AG04450 (cell line): ENCODE data around the gene MOCS1. TPM values are rescaled to one million over a fixed set of nuclear protein-coding genes. Genes with fewer than 3 reads are reported as not detected.

Experiments
- CTCF ChIA-PET: fragments of 300-600, 350-600 bp; formaldehyde crosslinking; extraction: SDS; loops from one replicate; lab custom pipeline; 2022; ENCODE audit warnings: antibody characterized with exemption, inconsistent platforms; lab: Charles Lee
- POLR2A ChIA-PET: fragments of 350-600 bp; formaldehyde crosslinking; extraction: SDS; loops from one replicate; lab custom pipeline; 2021; ENCODE audit warnings: antibody characterized with exemption, inconsistent platforms; lab: Yijun Ruan, JAX
- DNase-seq: peaks from one replicate; pipeline ENCODE4 v3.0.0-alpha.2; 2011; ENCODE audit warnings: low read depth, low spot score
- H3K27ac ChIP-seq: one replicate; pipeline ENCODE4 v1.5.1; 2012; ENCODE audit warnings: low read depth, low read length, control low read depth
- H3K27me3 ChIP-seq: one replicate; pipeline ENCODE4 v1.6.0; 2012; ENCODE audit warnings: low read length; ENCODE audit not compliant: control insufficient read depth, insufficient read depth
- H3K4me3 ChIP-seq: 2 replicates; pipeline ENCODE4 v1.5.1; 2011; ENCODE audit warnings: mild to moderate bottlenecking, low read depth, low read length, control low read depth
- H3K9me3 ChIP-seq: 2 replicates; pipeline ENCODE4 v1.5.1; 2012; ENCODE audit warnings: low read length; ENCODE audit not compliant: control insufficient read depth, insufficient read depth
- polyA plus RNA-seq: library from polyadenylated mRNA; depleted of rRNA; stranded (reverse); fragments of >200 nt; gene quantifications from 2 replicates; pipeline ENCODE4 v1.2.3, GENCODE V29; 2011
- TF ChIP-seq, protein P1 (sequence below): IDR thresholded peaks from 2 replicates; pipeline ENCODE4 v1.5.1; 2011; ENCODE audit warnings: low read depth, low read length, control low read depth, inconsistent platforms

MOCS1 gene
- polyA plus RNA-seq, 1 experiment: 6.1 TPM

DNA sequence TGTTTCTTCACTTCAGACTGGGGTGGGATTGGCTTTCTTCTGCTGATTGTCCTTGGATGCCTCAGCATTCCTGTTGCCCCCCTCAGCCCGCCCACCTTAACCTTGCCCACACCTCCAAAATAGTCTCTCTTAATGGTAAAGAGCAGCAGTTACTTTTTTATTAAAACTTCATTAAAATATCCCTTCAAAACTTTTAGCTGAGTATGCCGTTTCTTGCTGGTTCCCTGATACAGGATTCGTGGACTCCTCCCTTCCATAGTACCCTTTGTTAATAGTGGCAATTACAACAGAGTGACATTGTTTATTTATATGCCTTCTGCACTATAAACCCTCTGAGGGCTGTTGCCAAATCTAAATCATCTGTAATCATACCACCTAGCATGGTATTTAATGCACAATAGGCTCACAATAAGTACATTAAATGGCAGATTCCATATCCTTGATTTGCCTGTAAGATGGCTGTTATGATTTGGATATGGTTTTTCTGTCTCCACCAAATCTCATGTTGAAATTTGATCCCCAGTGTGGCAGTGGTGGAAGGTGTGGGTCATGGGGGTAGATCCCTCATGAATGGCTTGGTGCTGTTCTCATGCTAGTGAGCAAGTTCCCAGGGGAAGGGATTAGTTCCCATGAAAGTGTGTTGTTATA, 3.5 kb upstream of the MOCS1 start:
- TF ChIP-seq, protein P1, sequence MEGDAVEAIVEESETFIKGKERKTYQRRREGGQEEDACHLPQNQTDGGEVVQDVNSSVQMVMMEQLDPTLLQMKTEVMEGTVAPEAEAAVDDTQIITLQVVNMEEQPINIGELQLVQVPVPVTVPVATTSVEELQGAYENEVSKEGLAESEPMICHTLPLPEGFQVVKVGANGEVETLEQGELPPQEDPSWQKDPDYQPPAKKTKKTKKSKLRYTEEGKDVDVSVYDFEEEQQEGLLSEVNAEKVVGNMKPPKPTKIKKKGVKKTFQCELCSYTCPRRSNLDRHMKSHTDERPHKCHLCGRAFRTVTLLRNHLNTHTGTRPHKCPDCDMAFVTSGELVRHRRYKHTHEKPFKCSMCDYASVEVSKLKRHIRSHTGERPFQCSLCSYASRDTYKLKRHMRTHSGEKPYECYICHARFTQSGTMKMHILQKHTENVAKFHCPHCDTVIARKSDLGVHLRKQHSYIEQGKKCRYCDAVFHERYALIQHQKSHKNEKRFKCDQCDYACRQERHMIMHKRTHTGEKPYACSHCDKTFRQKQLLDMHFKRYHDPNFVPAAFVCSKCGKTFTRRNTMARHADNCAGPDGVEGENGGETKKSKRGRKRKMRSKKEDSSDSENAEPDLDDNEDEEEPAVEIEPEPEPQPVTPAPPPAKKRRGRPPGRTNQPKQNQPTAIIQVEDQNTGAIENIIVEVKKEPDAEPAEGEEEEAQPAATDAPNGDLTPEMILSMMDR: no peak
- H3K27ac ChIP-seq: no peak overlapping the region
- ChIA-PET POLR2A (no interaction called here), CTCF (interaction anchor here (1.1 kb wide), 1 partner anchor 72 kb away, joined by 3 read pairs; no protein-coding TSS in a partner anchor)
- DNase-seq: no peak
- peaks cover 4% of the 10 kb centered on the region for H3K27me3 ChIP-seq
- H3K4me3 ChIP-seq: no peak overlapping the region
- H3K9me3 ChIP-seq: no peaks in the 10 kb centered on the region

DNA sequence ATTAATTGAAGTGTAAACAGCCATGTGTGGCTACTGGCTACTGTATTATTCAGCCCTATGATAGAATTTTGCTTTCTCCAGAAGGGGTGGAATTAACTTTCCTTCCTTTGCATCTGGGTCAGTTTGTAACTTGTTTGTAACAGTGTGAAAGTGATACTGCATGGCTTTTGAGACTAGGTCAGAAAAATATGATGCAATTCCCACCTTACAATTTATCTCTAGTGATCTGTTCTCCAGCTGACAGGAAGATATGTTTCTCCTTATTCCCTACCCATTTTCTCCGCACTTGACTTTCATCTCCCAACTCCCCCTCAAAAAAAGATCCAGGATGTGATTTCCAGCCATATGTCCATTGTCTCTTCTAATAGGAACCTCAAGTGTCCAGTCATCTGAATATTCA, 2.6 kb upstream of the MOCS1 start:
- POLR2A ChIA-PET: no interaction called here
- peaks cover 4% of the 10 kb centered on the region for H3K27me3 ChIP-seq
- TF ChIP-seq, protein P1: no peak
- H3K4me3 ChIP-seq: no peak overlapping the region
- CTCF ChIA-PET: no interaction called here
- no peak overlapping the region for H3K27ac ChIP-seq
- no peak for DNase-seq
- no peaks in the 10 kb centered on the region for H3K9me3 ChIP-seq

DNA sequence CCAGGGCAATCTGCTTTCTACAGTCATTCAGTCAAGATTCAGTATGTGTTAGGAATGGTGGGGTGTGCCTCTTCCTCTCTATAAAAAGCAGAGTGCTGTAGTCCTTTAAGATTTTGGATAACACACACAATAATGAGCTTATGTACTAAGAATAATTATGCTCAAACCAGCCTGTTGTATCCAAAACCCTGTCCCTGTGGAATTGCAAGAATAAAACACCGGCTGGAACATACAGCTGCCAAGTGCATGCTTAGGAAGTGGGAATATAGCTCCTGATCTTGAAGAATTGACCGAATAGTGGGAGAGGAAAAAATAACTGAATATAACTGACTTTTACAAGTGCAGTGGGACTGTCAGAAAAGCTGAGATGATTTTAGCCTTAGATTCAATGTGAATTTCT, 979 bp upstream of the MOCS1 start:
- TF ChIP-seq, protein P1: no peak

DNA sequence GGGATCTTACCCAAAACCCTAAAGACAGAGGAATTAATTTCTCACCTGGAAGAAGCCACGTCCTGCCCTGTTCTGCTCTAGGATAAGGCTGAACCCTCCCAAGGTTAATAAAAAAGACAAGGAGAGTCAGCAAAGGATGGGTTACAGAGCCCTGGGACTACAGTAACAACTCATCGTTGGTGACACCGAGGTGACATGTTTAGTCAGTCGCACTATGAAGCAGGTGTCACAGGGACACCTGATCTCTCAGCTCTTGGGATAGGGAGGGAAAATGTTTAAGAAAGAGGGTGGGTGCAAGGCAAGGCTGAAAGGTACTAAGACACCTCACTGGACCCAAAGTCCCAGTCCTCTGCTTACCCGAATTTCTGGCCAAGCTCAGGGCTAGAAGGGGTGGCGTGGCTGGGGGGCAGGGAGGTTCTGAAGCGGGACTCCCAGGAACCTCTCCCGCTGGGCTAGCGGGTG, 562 bp downstream of the MOCS1 start:
- CTCF ChIA-PET: no interaction called here
- TF ChIP-seq, protein P1: no peak
- Histone ChIP-seq H3K27me3 (peaks cover 4% of the 10 kb centered on the region), H3K4me3 (peak overlapping the region; percentile 78), H3K9me3 (no peaks in the 10 kb centered on the region), H3K27ac (no peak overlapping the region)
- DNase-seq: no peak
- POLR2A ChIA-PET: interaction anchor here (0.8 to 1.9 kb wide), 3 partner anchors 10 to 51 kb away, joined by 3 to 7 read pairs (median 6); no protein-coding TSS in a partner anchor

More for the DNA sequence above, 979 bp upstream of the MOCS1 start:
- H3K9me3 ChIP-seq: no peaks in the 10 kb centered on the region
- H3K27me3 ChIP-seq: peaks cover 4% of the 10 kb centered on the region
- ChIA-PET CTCF (interaction anchor here (1.8 kb wide), 1 partner anchor 46 kb away, joined by 4 read pairs; no protein-coding TSS in a partner anchor), POLR2A (interaction anchor here (1.9 kb wide), 1 partner anchor 53 kb away, joined by 7 read pairs; no protein-coding TSS in a partner anchor)
- no peak for DNase-seq
- no peak overlapping the region for H3K4me3 ChIP-seq
- H3K27ac ChIP-seq: no peak overlapping the region

DNA sequence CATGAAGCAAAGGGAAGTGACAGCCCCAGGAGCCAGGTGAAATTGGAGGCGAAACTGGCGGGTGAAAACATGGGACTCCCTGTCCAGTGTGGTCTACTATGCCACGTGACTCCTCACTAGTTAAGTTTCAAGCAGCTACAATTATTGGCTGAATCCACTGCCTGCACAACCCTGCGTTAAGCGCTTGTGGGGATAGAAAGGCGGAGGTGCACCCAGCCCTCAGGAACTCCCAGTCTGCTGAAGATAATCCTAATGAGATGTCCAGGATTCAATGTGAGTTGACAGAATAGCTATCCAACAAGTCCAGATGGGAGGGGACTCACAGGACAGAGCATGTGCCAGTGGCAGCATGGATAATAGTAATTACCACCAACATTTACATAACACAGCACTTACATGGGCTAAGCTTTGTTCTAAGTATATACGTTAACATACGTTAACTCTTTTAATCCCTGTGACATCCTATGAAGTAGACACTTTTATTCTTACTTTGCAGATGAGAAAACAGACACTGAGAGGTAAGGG, 1.8 kb downstream of the MOCS1 start:
- no peaks in the 10 kb centered on the region for H3K9me3 ChIP-seq
- TF ChIP-seq, protein P1: no peak
- ChIA-PET POLR2A (no interaction called here), CTCF (no interaction called here)
- H3K27ac ChIP-seq: no peak overlapping the region
- no peak for DNase-seq
- no peak overlapping the region for H3K4me3 ChIP-seq
- H3K27me3 ChIP-seq: peaks cover 4% of the 10 kb centered on the region
